NOMO-1 treated with DMSO at 0.1 percent for 48 hours (cell line): Measurements from ENCODE around the gene MST1R.
A peak's percentile ranks its signal among the peaks of the same experiment; 100 is the strongest.

ENCODE experiments used
- DNase-seq: peaks from one replicate; lab custom pipeline; 2025; ENCODE audit not compliant: unreplicated experiment; lab: John Stamatoyannopoulos, UW

MST1R gene

DNA sequence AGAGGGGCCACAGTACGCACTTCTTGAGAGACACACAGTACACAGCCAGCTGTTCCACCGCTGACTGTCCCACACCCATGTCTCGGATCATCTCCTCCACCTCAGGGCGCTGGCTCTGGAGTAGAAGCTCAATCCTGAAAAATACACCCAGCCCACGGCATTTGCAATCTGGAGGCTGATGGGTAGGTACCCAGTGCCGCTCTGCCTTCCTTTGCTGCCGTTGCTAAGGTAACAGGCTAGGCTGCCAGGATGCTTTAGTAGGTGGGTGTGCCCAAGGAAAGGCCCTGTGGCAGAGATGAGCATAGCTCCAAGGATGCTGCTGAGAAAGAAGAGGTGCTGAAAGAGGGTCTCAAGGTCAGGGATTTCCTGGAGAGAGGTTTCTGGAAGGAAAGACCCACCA is 61.9 kb downstream of the MST1R start:
- DNase-seq = no peak

DNA sequence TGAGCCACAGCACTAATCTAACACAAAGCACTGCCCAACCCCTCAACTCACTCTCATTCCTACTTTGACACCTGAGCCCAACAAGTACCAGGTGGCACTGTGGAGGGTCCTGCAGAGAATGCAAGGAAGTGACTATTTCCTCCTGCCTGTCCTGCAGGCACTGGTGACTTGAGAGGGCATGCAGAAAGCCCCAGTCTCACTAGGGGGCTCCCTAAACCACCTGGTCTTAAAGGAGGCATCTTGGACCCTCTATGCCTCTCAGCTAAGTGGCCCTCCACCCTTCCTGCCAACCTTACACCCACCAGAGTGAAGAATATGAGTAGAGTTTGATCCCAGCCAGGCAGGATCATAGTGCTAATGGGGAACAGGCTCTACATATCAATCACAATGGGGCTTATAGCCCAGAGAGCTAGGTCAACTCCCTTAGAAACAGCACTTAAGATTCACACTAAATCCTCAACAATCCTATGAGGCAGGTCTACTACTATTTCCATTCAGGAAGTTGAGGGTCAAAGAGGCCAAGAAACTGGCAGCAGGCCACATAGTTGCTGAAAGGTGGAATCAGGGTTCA is 62.5 kb downstream of the MST1R start:
- peak; percentile 35 for DNase-seq

DNA sequence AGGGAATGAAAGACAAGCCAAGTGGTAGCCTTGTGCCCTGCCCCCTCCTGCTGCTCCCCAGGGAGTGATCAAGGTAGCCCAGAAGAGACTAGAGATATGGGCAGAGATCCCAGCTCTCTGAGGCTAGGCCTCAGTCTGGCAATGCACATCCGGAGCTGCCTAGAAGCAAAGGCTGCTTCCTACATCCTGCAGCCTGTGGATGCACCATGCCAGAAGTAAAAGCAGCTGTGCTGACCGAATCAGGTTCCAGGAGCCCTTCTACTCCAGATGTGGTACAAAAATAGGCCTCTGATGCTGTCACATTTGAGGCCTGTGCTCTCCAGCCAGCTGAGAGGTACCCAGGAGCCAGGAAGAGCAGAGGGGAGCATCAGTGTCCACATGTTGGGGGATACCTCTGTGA is 63.3 kb downstream of the MST1R start:
- DNase-seq = no peak

- peak; percentile 71 for DNase-seq
Measured at GRCh38 chr3:49839193-49839809, 64.4 kb downstream of the MST1R start.
